GM18505 (cell line): ENCODE measurements around the gene AMPH.
"Not testable (repeated sequence)": the region's sequence is repeated elsewhere in the genome, so short reads cannot be mapped to it uniquely, and the experiment has no call there.

Experiments used
- ATAC-seq: cut with Tn5 transposase; IDR thresholded peaks from one replicate; pipeline ENCODE4 v1.9.1; 2021; ENCODE audit not compliant: unreplicated experiment
- POLR2A ChIP-seq: IDR thresholded peaks from 4 replicates; pipeline ENCODE4 v1.6.1; 2011; ENCODE audit warnings: borderline replicate concordance; ENCODE audit not compliant: insufficient read depth, insufficient read length; ENCODE audit errors: extremely low read depth

Gene AMPH

DNA sequence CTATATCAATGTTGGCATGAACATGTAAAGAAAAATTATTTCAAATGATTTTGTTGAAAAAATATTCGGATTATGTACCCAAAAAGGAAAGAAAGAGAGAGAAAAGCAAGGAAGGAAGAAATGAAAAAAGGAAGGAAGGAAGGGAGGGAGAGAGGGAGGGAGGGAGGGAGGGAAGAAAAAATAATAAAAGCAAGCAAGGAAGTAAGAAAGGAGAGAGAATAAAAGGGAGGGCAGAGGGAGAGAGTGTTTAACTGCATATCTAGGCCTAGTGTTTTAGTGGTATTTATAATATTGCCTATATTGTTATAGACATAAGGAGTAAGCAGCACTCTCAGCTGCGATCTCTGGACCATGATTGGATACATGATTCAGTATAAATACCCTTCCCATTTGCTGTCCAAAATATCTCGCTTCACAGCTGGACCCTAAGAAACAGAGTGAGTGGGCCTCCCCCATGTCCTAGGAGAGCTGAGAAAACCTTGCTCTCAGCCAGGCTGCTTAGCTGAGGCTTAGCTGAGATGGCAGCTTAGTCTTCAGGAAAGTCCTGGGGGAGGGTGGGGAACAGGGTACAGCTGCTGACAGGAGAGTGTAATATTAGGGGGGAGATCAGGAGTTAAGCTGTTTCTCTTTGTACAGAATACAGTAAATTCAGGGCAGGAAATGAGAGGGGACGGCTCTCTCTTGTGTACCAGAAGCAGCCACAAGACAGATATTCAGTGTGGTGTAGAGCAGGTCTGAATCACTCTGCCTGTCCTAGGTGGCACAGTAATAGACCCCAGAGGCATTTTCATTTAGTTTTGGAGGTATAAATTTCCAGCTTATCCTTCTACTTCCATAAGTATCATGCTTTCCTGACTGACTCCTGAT lies 291.0 kb downstream of the AMPH start:
- TF ChIP-seq POLR2A = no peak
- no peak for ATAC-seq

DNA sequence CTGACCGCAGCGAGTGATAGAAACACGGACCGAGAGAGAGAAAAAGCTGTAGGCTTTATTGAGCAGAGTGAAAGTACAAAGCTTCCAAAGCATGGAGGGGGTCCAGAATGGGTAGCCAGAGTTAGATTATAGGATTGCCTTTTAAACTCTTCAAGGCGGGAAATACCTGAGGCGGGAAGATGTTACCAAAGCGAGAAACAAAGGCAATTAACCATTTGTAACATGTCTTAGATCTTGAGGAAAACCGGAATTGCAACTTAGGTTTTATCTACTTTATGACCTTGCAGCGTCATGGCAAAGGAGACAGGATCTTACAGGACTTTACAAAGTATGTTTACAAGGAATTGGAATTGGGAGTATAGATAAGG lies 295.0 kb downstream of the AMPH start:
- not testable (repeated sequence) for ATAC-seq

DNA sequence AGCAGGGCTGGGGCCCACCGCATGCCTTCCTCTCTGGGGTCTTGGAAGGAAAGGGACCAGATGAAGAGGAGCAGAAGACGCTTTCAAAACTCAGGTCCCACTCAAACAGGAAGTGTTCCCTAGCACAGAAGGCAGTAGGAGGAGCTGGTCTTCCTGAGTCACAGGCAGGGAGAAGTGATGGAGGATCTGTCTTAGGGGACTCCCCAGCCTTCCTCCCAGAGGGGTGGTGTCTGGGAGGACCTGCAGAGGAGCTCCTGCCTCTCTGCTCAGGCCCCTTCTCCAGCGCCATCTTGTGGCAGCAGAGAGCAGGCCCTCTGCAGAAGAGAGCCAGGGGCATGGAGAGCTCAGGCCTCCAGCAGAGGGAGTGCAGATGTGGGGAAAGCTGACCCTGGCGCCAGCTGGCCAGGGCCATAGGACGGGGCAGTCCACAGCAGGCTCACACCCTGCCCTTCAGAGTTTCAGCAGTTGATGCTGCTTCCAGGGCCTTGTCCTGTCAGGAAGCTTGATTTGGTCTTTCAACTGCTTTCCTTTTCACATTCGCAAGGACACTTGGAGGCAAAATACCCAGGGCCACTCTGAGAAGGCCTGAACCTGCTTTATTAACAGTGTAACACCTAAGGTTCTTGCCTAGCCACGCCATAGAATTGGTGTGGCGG lies 295.6 kb downstream of the AMPH start:
- peak; percentile 85 for ATAC-seq
- TF ChIP-seq POLR2A = peak; percentile 33

DNA sequence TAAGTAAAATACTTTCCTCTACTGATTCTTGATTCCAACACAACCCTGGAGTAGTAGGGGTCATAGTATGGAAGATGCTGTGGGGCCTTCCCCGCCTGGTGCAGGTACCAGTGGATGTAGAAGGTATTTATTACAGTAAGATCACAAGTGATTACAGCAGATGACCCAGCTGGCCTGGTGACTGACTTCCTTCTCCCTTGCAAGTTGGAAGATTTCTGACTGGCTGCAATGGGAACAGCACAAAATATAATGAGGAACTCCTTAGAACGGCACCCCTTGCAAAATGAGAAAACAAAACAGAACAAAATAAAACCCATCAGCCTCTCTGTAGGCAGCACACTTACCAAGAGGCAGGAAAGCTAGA lies 296.1 kb downstream of the AMPH start:
- TF ChIP-seq POLR2A = no peak
- ATAC-seq = peak; percentile 13

DNA sequence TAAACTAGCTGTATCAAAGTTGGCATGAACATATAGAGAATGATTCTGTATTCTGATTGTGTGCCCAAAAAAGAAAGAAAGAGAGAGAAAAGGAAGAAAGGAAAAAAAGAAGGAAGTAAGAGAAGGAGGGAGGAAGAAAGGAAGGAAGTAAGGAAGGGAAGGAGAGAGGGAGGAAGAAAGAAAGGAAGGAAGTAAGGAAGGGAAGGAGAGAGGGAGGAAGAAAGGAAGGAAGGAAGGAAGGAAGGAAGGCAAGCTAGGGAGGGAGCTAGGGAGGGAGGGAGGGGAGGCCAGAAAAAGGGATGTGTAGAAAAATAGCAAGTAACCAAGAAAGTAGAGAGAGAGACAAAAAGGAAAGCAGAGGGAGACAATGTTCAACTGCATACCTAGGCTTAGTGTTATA lies 297.0 kb downstream of the AMPH start:
- ATAC-seq = no peak
- TF ChIP-seq POLR2A = no peak
